GM18951 (cell line): ENCODE results near the gene CD248.

Source experiments
- POLR2A ChIP-seq: IDR thresholded peaks from 4 replicates; pipeline ENCODE4 v1.6.1; 2011; ENCODE audit warnings: mild to moderate bottlenecking; ENCODE audit not compliant: insufficient read length, insufficient read depth; ENCODE audit errors: extremely low read depth
- in situ Hi-C: fragments of 300-500 bp; cut with MboI; formaldehyde crosslinking; loops from one replicate; pipeline ENCODE4 v1.12.0; 2022; ENCODE audit warnings: low sequenced_read_pairs, mixed read lengths, inconsistent platforms; ENCODE audit not compliant: unreplicated experiment

The CD248 gene

GRCh38 chr11:66310324-66310723 is 6.5 kb downstream of the CD248 start:
- no peak for TF ChIP-seq POLR2A
- in situ Hi-C loops = no loop called here

GRCh38 chr11:66309475-66309874 is 7.4 kb downstream of the CD248 start:
- no peak for TF ChIP-seq POLR2A
- in situ Hi-C loops = no loop called here

DNA sequence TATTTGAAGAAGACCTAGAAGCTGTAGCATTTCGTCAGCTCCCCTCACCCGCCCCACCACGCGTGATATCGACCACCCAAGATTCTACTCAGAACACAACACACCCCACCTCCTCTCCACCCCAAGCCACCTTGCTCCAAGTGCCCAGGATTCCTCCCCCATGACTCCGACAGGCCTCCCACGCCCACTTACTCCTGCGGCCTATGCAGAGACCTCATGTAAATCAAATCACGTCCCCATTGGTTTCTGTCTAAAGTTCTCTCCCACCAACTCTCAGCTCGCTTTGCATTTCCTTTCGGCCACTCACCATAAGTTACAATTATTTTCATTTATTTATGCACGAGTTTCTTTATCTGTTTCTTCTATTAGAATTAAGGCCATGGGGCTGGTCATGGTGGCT is 14.2 kb downstream of the CD248 start:
- in situ Hi-C loops = no loop called here
- TF ChIP-seq POLR2A = no peak

GRCh38 chr11:66299186-66299585 is 17.7 kb downstream of the CD248 start:
- TF ChIP-seq POLR2A = no peak
- in situ Hi-C loops = no loop called here

- in situ Hi-C loops = no loop called here
- no peak for TF ChIP-seq POLR2A
Observed at GRCh38 chr11:66297610-66298009, 19.2 kb downstream of the CD248 start.

- TF ChIP-seq POLR2A = no peak
- in situ Hi-C loops = no loop called here
Observed at GRCh38 chr11:66294626-66295620, 21.9 kb downstream of the CD248 start.

DNA sequence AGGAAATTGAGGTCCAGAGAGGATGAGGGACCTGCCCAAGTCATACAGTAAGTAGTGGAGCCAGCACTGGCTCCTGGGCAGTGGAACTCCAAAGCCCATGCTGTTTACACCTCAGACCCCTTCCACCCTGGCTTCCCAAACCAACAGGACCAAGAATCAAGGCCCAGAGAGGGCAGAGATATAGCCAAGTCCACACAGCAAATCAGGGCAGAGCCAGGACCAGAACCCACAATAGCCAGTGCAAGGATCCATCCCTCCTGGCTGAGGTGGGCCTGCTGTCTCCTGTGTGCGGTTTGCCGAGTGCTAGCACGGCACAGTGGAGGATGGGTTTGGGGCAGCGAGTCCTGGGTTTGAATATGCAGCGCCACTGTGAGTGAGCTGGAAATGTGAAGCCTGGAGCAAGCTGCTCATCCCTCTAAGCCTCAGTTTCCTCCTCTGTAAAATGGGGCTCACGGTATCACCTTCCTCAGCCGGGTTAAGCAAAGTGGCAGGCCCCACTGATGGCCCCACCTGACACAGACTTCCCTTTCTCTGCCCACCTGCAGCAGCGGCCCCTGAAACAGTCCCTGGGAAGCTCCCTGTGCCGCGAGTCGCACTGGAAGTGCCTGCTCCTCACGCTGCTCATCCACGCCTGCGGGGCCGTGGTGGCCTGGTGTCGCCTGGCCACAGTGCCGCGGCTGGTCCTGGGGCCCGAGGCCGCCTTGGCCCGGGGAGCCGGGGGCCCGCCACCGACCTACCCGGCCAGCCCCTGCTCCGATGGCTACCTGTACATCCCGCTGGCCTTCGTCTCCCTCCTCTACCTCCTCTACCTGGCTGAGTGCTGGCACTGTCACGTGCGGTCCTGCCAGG is 22.8 kb downstream of the CD248 start:
- TF ChIP-seq POLR2A = no peak
- in situ Hi-C loops = no loop called here

DNA sequence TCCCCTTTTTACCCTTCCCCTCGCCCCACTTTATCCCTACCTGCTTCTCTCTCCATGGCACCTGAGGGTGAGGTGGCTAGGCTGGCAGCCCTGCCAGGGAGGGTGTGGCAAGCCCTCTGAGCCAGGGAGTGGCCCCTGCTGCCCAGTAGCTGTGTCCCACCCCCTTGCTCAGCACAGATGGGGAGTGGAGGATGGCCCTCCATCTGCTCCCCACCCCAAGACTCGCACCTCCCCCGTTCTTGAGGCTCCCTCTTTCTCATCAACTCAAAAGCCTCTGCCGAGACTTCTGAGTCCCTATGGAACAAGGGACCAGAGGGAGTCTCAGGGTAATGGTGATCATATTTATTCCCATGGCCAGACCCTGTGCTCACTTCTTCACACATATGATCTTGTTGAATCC is 23.5 kb downstream of the CD248 start:
- TF ChIP-seq POLR2A = no peak
- in situ Hi-C loops = no loop called here

- in situ Hi-C loops = no loop called here
- TF ChIP-seq POLR2A = no peak
Observed at GRCh38 chr11:66292543-66293332, 24.1 kb downstream of the CD248 start.

- in situ Hi-C loops = no loop called here
- no peak for TF ChIP-seq POLR2A
Observed at GRCh38 chr11:66291706-66292542, 24.9 kb downstream of the CD248 start, which contains the start of gene TMEM151A. TSS of gene TMEM151A (plus strand) at chr11:66291894. CDS start at chr11:66292014, 120 bp downstream.

DNA sequence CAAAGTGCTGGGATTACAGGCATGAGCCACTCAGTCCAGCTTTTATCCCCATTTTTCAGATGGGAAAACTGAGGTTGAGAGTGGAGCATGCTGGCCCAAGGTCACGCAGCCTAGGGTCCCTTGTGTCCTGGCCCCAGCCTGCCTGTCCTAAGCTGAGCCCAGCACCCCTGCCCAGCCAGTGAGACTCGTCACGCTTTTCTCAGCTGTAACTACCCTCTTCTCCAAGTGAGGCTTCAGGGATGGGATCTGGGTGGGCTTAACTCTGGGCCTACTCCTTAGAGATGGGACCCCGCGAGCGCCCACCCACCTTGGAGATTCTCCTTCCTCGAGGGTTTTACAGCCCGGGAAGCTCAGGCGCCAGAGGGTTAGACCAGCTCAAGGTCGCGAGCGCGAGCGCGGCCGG is 25.5 kb downstream of the CD248 start:
- in situ Hi-C loops = no loop called here
- TF ChIP-seq POLR2A = no peak

GRCh38 chr11:66290330-66290621 is 26.6 kb downstream of the CD248 start:
- TF ChIP-seq POLR2A = no peak
- in situ Hi-C loops = no loop called here
